ENCODE results near the gene SUN2.
A peak's percentile ranks its signal among the peaks of the same experiment; 100 is the strongest.

SUN2 gene

GRCh38 chr22:38725900-38726655 lies 29.7 kb downstream of the SUN2 start:
- intact Hi-C loops (cut with DNase I) = no loop called here
- peak in 1 of 10 donors; percentile 55 for DNase-seq

DNA sequence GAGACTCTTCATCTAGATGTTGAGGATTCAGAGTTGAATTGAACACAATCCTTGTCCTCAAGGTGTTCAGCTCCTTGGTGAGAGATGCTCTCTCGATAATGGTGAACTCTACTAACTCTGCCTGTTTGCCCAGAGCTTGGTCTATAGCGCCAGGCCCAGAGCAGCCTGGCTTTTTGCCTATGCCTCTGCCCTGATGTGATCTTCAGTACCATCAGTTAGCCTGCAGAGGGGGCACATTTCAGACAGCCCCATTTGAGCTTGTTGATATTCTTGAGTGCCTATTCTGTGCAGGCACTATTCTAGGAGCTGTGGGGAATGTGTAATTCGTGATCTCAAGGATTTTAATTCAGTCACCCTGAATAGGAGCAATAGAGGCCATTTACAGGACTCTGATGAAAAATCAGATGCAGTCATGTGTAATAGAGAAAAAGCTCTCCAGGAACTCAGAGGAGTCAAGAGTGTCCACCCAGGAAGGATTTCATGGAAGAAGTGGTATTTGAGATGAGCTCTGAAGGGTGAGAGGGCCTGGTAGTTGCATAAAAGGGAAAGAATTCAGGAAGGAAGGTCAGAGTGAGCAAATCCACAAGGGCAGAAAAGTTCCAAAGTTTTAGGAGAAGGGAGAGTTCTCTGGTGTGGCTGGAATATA lies 30.7 kb downstream of the SUN2 start:
- peak in 5 of 10 donors; percentile 51 to 92 (median 69) for DNase-seq

GRCh38 chr22:38724176-38724575 lies 31.6 kb downstream of the SUN2 start:
- intact Hi-C loops (cut with DNase I) = no loop called here
- no peak for DNase-seq

More for the DNA sequence above, 30.7 kb downstream of the SUN2 start:
- intact Hi-C loops (cut with DNase I) = no loop called here

GRCh38 chr22:38721551-38721950 lies 34.2 kb downstream of the SUN2 start:
- peak in 1 of 10 donors; percentile 54 for DNase-seq
- intact Hi-C loops (cut with DNase I) = no loop called here

DNA sequence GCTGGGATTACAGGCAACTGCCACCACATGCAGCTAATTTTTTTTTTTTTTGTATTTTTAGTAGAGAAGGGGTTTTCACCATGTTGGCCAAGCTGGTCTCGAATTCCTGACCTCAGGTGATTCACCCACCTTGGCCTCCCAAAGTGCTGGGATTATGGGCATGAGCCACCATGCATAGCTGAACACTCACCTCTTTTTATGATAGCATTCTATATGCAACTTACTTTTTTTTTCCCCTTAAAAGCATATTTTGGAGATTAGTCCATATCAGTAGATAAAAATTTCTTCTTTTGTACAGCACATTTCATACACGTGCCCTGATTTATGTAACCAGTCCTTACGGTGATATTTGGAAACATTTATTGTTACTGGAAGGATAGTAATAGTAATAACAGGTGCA lies 35.4 kb downstream of the SUN2 start:
- DNase-seq = no peak
- intact Hi-C loops (cut with DNase I) = no loop called here

DNA sequence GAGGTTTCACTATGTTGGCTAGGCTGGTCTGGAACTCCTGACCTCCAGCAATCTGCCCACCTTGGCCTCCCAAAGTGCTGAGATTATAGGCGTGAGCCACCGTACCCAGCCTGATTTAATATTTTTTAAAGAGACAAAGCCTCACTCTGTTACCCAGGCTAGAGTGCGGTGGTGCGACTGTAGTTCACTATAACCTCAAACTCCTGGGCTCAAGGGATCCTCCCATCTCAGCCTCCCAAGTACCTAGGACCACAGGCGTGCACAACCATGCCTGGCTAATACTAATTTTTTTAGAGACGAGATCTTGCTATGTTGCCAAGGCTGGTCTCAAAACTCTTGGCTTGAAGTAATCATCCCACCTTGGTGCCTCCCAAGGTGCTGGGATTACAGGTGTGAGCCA lies 36.6 kb downstream of the SUN2 start:
- DNase-seq = no peak
- intact Hi-C loops (cut with DNase I) = no loop called here

- DNase-seq = peak in 4 of 10 donors; percentile 52 to 90 (median 74)
- intact Hi-C loops (cut with DNase I) = no loop called here
Measured at GRCh38 chr22:38718414-38718813, 37.4 kb downstream of the SUN2 start.

GRCh38 chr22:38717244-38717643 lies 38.6 kb downstream of the SUN2 start:
- no peak for DNase-seq
- intact Hi-C loops (cut with DNase I) = no loop called here

DNA sequence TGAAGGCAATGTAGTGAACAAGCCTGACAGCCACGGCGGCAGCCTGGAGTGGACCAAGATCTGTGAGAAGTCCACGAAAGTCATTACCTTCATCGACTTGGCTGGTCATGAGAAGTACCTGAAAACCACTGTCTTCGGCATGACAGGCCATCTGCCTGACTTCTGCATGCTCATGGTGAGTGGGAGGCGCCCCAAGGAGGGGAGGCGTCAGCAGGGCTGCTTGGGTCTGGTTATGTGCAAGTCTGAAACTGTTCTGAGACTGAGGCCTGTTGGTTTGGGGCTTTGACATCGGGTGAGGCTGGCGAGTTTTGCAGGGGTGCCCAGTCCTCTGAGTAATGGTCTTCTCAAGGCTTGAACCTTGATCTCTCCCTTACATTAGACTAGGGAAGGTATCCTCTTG lies 39.0 kb downstream of the SUN2 start:
- DNase-seq = peak in 1 of 10 donors; percentile 73
- intact Hi-C loops (cut with DNase I) = no loop called here

GRCh38 chr22:38716271-38716670 lies 39.5 kb downstream of the SUN2 start:
- intact Hi-C loops (cut with DNase I) = no loop called here
- DNase-seq = no peak

DNA sequence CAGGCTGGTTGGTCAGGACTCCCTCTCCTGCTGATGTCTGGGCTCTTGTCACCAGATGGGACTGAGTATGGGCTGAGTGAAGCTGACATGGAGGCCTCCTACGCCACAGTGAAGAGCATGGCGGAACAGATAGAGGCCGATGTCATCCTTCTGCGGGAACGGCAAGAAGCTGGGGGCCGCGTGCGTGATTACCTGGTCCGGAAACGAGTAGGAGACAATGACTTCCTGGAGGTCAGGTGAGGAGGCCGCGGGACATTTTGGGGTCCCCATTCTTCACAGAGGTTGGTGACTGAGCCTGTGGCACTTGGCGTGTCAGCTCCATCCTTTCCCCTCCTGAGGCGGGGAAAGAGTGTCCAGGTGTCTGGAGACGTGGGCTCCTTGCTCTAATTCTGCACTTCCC lies 39.9 kb downstream of the SUN2 start:
- peak in 1 of 10 donors; percentile 62 for DNase-seq
- intact Hi-C loops (cut with DNase I) = no loop called here

DNA sequence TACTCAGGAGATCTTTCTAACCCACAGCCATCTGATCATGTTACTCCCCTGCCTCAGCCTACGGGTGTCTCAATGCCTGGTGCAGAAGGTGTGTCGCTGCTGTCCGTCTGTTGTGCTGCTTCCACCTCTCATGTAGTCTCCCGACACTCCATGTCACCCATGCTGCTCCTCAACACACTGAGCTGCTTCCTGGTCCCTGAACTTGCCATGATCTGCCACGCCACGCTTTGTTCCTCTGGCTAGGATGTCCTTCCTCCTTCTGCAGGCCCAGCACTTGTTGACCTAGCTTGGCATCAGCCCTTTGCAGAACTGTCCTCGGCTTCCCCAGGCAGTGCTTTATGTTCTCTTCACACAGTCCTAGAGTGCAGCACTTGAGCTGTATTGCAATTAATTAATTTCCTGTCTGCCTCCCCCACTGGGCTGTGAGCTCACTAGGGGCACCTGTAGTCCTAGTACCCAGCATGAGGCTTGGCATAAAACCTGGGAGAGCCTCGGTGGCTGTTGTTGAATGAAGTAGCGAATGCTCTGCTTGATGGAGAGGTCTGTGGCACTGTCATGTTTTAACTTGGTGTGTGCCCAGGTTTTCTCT lies 40.5 kb downstream of the SUN2 start:
- intact Hi-C loops (cut with DNase I) = no loop called here
- peak in 1 of 10 donors; percentile 75 for DNase-seq

- intact Hi-C loops (cut with DNase I) = no loop called here
- no peak for DNase-seq
Measured at GRCh38 chr22:38713921-38714320, 41.9 kb downstream of the SUN2 start.

- no peak for DNase-seq
- intact Hi-C loops (cut with DNase I) = no loop called here
Measured at GRCh38 chr22:38712486-38713207, 43.2 kb downstream of the SUN2 start.

DNA sequence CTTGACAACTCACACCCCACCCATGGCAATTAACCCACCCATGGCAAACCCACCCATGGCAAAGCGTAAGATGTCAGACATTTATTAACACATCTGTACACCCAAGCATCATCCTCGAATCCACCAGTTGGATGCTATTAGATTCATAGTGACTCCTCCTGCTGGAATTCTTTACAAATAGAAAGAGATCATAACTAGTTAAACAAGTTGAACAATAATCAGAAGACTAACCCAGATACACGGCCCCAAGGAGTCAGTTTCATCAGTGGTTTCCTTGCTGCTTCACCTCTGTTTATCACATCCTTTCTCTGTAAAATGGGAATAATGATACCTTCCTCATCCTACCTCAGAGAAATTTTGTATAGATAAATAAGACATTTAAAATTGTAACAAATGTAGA lies 44.9 kb downstream of the SUN2 start:
- intact Hi-C loops (cut with DNase I) = no loop called here
- no peak for DNase-seq

GRCh38 chr22:38710351-38710750 lies 45.4 kb downstream of the SUN2 start:
- no peak for DNase-seq
- intact Hi-C loops (cut with DNase I) = no loop called here

- DNase-seq = no peak
- intact Hi-C loops (cut with DNase I) = loop anchor here (10.0 kb wide), 1 partner anchor 205 kb away; the partner anchor contains the start of gene DDX17
Measured at GRCh38 chr22:38709306-38709705, 46.5 kb downstream of the SUN2 start.

DNA sequence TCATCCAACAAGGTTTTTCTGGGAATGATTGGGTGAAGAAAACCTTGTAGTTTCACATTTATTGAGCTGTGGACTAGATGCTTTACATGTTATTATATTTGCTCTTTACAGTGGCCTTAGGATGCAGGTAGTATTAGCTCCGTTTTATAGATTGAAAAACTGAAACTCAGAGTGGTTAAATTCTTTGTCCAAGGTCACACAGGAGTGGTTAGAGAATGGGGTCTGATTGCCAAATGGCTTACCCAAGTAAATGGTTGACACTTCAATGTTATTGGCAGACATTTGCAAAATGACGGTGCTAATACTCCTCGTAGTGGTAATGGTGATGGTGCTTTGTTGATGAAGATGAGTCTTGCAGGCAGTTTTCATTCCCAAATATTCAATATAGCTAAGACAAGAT lies 47.8 kb downstream of the SUN2 start:
- DNase-seq = no peak
- intact Hi-C loops (cut with DNase I) = loop anchor here (10.0 kb wide), 1 partner anchor 203 kb away; the partner anchor contains the start of gene DDX17

- intact Hi-C loops (cut with DNase I) = loop anchor here (10.0 kb wide), 1 partner anchor 203 kb away; the partner anchor contains the start of gene DDX17
- no peak for DNase-seq
Measured at GRCh38 chr22:38707346-38707745, 48.5 kb downstream of the SUN2 start.

- intact Hi-C loops (cut with DNase I) = loop anchor here (10.0 kb wide), 1 partner anchor 202 kb away; the partner anchor contains the start of gene DDX17
- no peak for DNase-seq
Measured at GRCh38 chr22:38706901-38707195, 49.0 kb downstream of the SUN2 start.

Measured in posterior cingulate gyrus (tissue), 11 donors.